Right ventricle myocardium superior (tissue), 1 donor: ENCODE results near the gene MTCL1. TPM values are rescaled to one million over a fixed set of nuclear protein-coding genes. Genes with fewer than 3 reads are reported as not detected.

Experiments
- ATAC-seq: fragments of 200-7000 bp; cut with Tn5 transposase; one replicate; pipeline ENCODE4 v1.9.1; 2020; ENCODE audit warnings: mild to moderate bottlenecking; ENCODE audit not compliant: poor library complexity
- DNase-seq: peaks from one replicate; pipeline ENCODE4 v3.0.0-alpha.2; 2020
- intact Hi-C: fragments of 100-400 bp; cut with DNase I; formaldehyde crosslinking; loops from one replicate; pipeline ENCODE4 v1.11.2; 2022
- long read RNA-seq: library from polyadenylated mRNA; unstranded; transcript quantifications from one replicate; pipeline ENCODE4 v2.0.0, GENCODE V29; 2021
- total RNA-seq: library from RNA; stranded (reverse); fragmentation: NEBNext Ultra II Directional; extraction: Animal tissue kit (Norgen Biotek cat#: 25700); gene quantifications from one replicate; pipeline ENCODE4 v1.2.1, GENCODE V29; 2021
- donor health status: DM: no; HTN: yes; CAD: no; lungs with severe emphysema.

The MTCL1 gene
- 9.0 TPM for total RNA-seq
- long read RNA-seq, partial matches to known transcripts, result 5 of 10 reads
- long read RNA-seq, other reads (novel, unspliced or antisense), result 5 of 10 reads

- DNase-seq (no peak), ATAC-seq (no peak)
- intact Hi-C loops, result no loop called here
Observed at GRCh38 chr18:8705238-8705960, at the start of gene MTCL1. TSS of gene MTCL1 (plus strand) at chr18:8705556. CDS start at chr18:8705661, 105 bp downstream.

- DNase-seq (no peak), ATAC-seq (no peak)
- intact Hi-C loops, result loop anchor here (5.0 kb wide), 1 partner anchor 326 kb away; no protein-coding TSS in a partner anchor
Observed at GRCh38 chr18:8656232-8656631, 49.1 kb upstream of the MTCL1 start.

- intact Hi-C loops, result loop anchor here (5.0 kb wide), 1 partner anchor 325 kb away; no protein-coding TSS in a partner anchor
- ATAC-seq (no peak), DNase-seq (no peak)
Observed at GRCh38 chr18:8657050-8657820, 48.1 kb upstream of the MTCL1 start.

GRCh38 chr18:8657873-8658470 is 47.4 kb upstream of the MTCL1 start:
- intact Hi-C loops, result loop anchor here (5.0 kb wide), 1 partner anchor 324 kb away; no protein-coding TSS in a partner anchor
- no peak for ATAC-seq
- no peak for DNase-seq

GRCh38 chr18:8658858-8659485 is 46.4 kb upstream of the MTCL1 start:
- intact Hi-C loops, result loop anchor here (5.0 kb wide), 1 partner anchor 323 kb away; no protein-coding TSS in a partner anchor
- no peak for DNase-seq
- ATAC-seq, result no peak

- DNase-seq, result no peak
- ATAC-seq, result no peak
- intact Hi-C loops, result loop anchor here (5.0 kb wide), 1 partner anchor 323 kb away; no protein-coding TSS in a partner anchor
Observed at GRCh38 chr18:8659609-8660242, 45.6 kb upstream of the MTCL1 start.

- DNase-seq (no peak), ATAC-seq (no peak)
- intact Hi-C loops, result no loop called here
Observed at GRCh38 chr18:8660316-8660715, 45.0 kb upstream of the MTCL1 start.

GRCh38 chr18:8661754-8662559 is 43.4 kb upstream of the MTCL1 start:
- intact Hi-C loops, result no loop called here

GRCh38 chr18:8662560-8663255 is 42.6 kb upstream of the MTCL1 start:
- intact Hi-C loops, result no loop called here
- DNase-seq, result no peak
- no peak for ATAC-seq

More at GRCh38 chr18:8661754-8662559, 43.4 kb upstream of the MTCL1 start:
- DNase-seq, result no peak
- ATAC-seq, result no peak

GRCh38 chr18:8667846-8668245 is 37.5 kb upstream of the MTCL1 start:
- DNase-seq (no peak), ATAC-seq (no peak)
- intact Hi-C loops, result no loop called here

GRCh38 chr18:8668381-8668780 is 37.0 kb upstream of the MTCL1 start:
- intact Hi-C loops, result no loop called here
- ATAC-seq, result no peak

GRCh38 chr18:8669571-8669970 is 35.8 kb upstream of the MTCL1 start:
- DNase-seq, result no peak
- no peak for ATAC-seq
- intact Hi-C loops, result no loop called here

More at GRCh38 chr18:8668381-8668780, 37.0 kb upstream of the MTCL1 start:
- DNase-seq, result no peak

GRCh38 chr18:8673256-8674209 is 31.8 kb upstream of the MTCL1 start:
- intact Hi-C loops, result no loop called here
- DNase-seq (no peak), ATAC-seq (no peak)

GRCh38 chr18:8675057-8675456 is 30.3 kb upstream of the MTCL1 start:
- intact Hi-C loops, result no loop called here
- no peak for DNase-seq
- no peak for ATAC-seq

- ATAC-seq, result no peak
- intact Hi-C loops, result no loop called here
- DNase-seq, result no peak
Observed at GRCh38 chr18:8681196-8681595, 24.2 kb upstream of the MTCL1 start.

GRCh38 chr18:8684577-8684976 is 20.8 kb upstream of the MTCL1 start:
- DNase-seq (no peak), ATAC-seq (no peak)
- intact Hi-C loops, result no loop called here
